GM06990 (cell line): Measurements from ENCODE around the gene DNAH8.

Experiments
- DNase-seq: peaks from one replicate; pipeline ENCODE4 v3.0.0-alpha.2; 2011; ENCODE audit not compliant: insufficient read length; ENCODE audit errors: extremely low read depth
- H3K27me3 ChIP-seq: replicated peaks from 2 replicates; pipeline ENCODE4 v1.6.0; 2011; ENCODE audit warnings: low read length; ENCODE audit not compliant: control insufficient read depth, insufficient read depth
- H3K36me3 ChIP-seq: 2 replicates; pipeline ENCODE4 v1.5.1; 2011; ENCODE audit warnings: low read length; ENCODE audit not compliant: control insufficient read depth, insufficient read depth
- H3K4me3 ChIP-seq: replicated peaks from 2 replicates; pipeline ENCODE4 v1.5.1; 2011; ENCODE audit warnings: low read depth, mild to moderate bottlenecking, control low read depth, low read length
- CTCF ChIP-seq: IDR thresholded peaks from 2 replicates; pipeline ENCODE4 v1.5.1; 2011; ENCODE audit warnings: low read length, control low read depth, mild to moderate bottlenecking, inconsistent platforms; ENCODE audit not compliant: insufficient read depth, poor library complexity, severe bottlenecking

DNAH8 gene

DNA sequence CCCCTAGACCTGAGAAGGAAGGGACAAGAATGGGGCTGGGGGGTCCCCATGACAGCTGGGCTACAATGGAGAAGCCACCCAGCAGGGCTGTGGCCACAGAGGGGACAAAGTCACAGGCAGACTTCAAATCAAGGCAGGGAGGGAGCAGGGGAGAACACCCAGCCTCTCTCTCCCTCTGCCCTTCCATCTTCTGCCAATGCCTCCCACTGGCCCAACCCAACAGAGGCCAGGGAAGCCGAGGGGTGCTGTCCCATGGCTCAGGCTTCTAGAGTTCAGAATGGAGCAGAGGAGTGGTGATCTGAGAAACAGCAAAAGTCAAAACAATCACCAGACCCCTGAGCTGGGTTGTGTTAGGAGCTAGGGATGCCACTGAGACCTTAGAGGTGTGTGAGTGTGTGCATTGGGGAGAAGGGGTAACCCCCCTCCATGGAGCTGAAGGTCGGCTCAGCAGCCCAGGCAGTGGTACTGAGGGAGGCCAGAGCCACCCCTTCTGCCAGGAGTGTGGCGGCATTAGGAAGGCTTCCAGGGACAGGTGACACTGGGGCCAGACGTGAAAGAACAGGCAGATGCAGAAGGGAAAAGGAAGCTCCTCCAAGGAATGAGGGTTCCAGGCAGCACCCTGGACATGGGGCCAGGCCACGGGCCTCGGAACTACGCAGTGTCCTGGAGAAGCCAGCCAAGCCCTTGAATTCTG lies 345.5 kb downstream of the DNAH8 start:
- no peak for TF ChIP-seq CTCF
- no peak for DNase-seq
- Histone ChIP-seq H3K36me3 (no peaks in the 10 kb centered on the region), H3K27me3 (no peaks in the 10 kb centered on the region; the same call in none of the 2 replicates), H3K4me3 (no peak overlapping the region)

GRCh38 chr6:39061182-39061581 lies 346.1 kb downstream of the DNAH8 start:
- no peak for DNase-seq
- no peak for TF ChIP-seq CTCF
- H3K27me3 ChIP-seq: no peaks in the 10 kb centered on the region; the same call in none of the 2 replicates
- H3K4me3 ChIP-seq: no peak overlapping the region
- H3K36me3 ChIP-seq: no peaks in the 10 kb centered on the region

- H3K4me3 ChIP-seq: no peak overlapping the region
- no peaks in the 10 kb centered on the region; the same call in none of the 2 replicates for H3K27me3 ChIP-seq
- DNase-seq: no peak
- H3K36me3 ChIP-seq: no peaks in the 10 kb centered on the region
- TF ChIP-seq CTCF: no peak
Measured at GRCh38 chr6:39061588-39061987, 346.5 kb downstream of the DNAH8 start.

DNA sequence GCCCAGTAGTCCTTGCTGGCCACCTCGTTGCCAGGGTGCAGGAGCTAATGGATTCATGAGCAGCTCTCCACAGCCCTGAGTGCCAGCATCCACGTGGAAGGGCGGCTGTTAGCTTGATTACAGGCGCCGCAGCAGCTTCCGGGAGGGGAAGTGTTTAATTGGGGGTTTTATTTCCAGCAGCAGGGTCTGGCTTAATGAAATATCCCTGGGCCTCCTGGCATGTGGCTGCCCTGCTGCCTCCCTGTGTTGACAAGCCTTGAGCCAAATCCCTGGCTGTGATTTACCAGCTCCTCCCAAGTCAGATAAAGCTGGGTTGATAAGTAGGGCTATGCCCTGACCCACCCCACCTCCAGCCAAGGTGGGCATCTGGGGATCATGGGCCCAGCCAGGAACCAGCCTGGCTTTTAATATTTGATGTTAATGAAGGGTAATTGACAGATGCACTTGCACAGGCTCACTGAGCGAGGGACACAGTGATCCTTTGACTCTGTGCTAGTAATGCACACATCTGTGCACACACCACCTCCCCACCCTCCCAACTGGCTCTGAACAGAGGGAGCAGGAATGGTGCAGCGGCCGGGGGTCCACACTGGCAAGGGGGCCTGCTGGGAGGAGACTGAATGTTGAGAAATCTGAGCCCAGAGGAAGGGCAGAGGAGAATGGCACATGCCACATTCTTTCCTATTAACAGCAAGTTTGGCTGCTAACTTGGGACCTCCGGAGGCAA lies 347.1 kb downstream of the DNAH8 start:
- Histone ChIP-seq H3K27me3 (no peaks in the 10 kb centered on the region; the same call in none of the 2 replicates), H3K4me3 (no peak overlapping the region), H3K36me3 (no peaks in the 10 kb centered on the region)
- DNase-seq: no peak
- no peak for TF ChIP-seq CTCF

DNA sequence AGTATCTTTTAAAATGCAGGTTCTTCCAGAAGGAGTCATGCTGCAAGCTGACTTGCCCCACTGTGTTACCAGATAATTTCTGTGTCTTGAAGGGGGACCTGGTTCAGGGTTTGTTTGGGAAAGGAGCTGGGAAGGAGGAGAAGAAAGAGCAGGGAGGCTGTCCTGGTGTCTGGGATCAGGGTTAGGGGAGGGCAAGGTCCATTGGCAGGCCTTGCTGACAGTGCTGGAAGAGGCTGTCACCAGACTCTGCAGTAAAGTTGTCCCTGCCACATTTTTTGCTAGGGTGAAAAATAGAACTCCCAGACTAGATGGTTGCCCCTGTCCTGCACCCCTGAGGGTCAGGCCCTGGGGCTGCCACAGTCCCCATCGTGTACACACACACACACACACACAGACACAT lies 348.4 kb downstream of the DNAH8 start:
- DNase-seq: no peak
- Histone ChIP-seq H3K36me3 (no peaks in the 10 kb centered on the region), H3K27me3 (no peaks in the 10 kb centered on the region; the same call in none of the 2 replicates), H3K4me3 (no peak overlapping the region)
- TF ChIP-seq CTCF: no peak
